SK-N-SH treated with all-trans-retinoic acid at 6 μM for 48 hours (cell line): ENCODE data around the gene TIPIN.

Experiments
- ATAC-seq: fragments of 200-7000 bp; cut with Tn5 transposase; 3 replicates; pipeline ENCODE4 v1.9.1; 2020; ENCODE audit warnings: mild to moderate bottlenecking, moderate library complexity
- BACH2 ChIP-seq: fragments of 250-450 bp; sonication (Bioruptor Pico); IDR thresholded peaks from 2 replicates; pipeline ENCODE4 v1.9.0; 2021; ENCODE audit warnings: mild to moderate bottlenecking, borderline replicate concordance
- CREB5 ChIP-seq: fragments of 250-450 bp; sonication (Bioruptor Pico); IDR thresholded peaks from 2 replicates; pipeline ENCODE4 v1.5.1; 2020; ENCODE audit warnings: low read depth, mild to moderate bottlenecking, moderate library complexity
- CSDC2 ChIP-seq: fragments of 250-450 bp; sonication (Bioruptor Pico); IDR thresholded peaks from 2 replicates; pipeline ENCODE4 v1.5.0; 2020; ENCODE audit warnings: mild to moderate bottlenecking, moderate library complexity
- ESRRG ChIP-seq: fragments of 250-450 bp; sonication (Bioruptor Pico); IDR thresholded peaks from 2 replicates; pipeline ENCODE4 v1.6.1; 2021; ENCODE audit warnings: mild to moderate bottlenecking
- GLIS3 ChIP-seq: fragments of 250-450 bp; sonication (Bioruptor Pico); IDR thresholded peaks from 2 replicates; pipeline ENCODE4 v1.5.0; 2020; ENCODE audit warnings: mild to moderate bottlenecking, moderate library complexity
- ISL1 ChIP-seq: fragments of 250-450 bp; sonication (Bioruptor Pico); IDR thresholded peaks from 2 replicates; pipeline ENCODE4 v2.1.2; 2022; ENCODE audit warnings: mild to moderate bottlenecking, moderate library complexity
- OSR1 ChIP-seq: fragments of 250-450 bp; sonication (Bioruptor Pico); IDR thresholded peaks from 2 replicates; pipeline ENCODE4 v1.8.0; 2022; ENCODE audit warnings: moderate library complexity, mild to moderate bottlenecking, inconsistent platforms
- PATZ1 ChIP-seq: fragments of 250-450 bp; sonication (Bioruptor Pico); IDR thresholded peaks from 2 replicates; pipeline ENCODE4 v1.8.0; 2020; ENCODE audit warnings: mild to moderate bottlenecking, moderate library complexity, borderline replicate concordance
- PPARA ChIP-seq: fragments of 250-450 bp; sonication (Bioruptor Pico); IDR thresholded peaks from 2 replicates; pipeline ENCODE4 v1.5.0; 2020; ENCODE audit warnings: mild to moderate bottlenecking, borderline replicate concordance
- RARB ChIP-seq: fragments of 250-450 bp; sonication (Bioruptor Pico); IDR thresholded peaks from 2 replicates; pipeline ENCODE4 v1.8.0; 2021; ENCODE audit warnings: mild to moderate bottlenecking, moderate library complexity
- SNAI2 ChIP-seq: fragments of 250-450 bp; sonication (Bioruptor Pico); IDR thresholded peaks from 2 replicates; pipeline ENCODE4 v1.5.0; 2020; ENCODE audit warnings: mild to moderate bottlenecking, moderate library complexity
- TCF4 ChIP-seq: fragments of 250-450 bp; sonication (Bioruptor Pico); IDR thresholded peaks from 2 replicates; pipeline ENCODE4 v1.8.0; 2021; ENCODE audit warnings: mild to moderate bottlenecking, moderate library complexity, borderline replicate concordance
- TOX ChIP-seq: fragments of 250-450 bp; sonication (Bioruptor Pico); IDR thresholded peaks from 2 replicates; pipeline ENCODE4 v1.8.0; 2021; ENCODE audit warnings: mild to moderate bottlenecking, moderate library complexity, borderline replicate concordance
- ZC3H10 ChIP-seq: fragments of 250-450 bp; sonication (Bioruptor Pico); IDR thresholded peaks from 2 replicates; pipeline ENCODE4 v1.5.1; 2021; ENCODE audit warnings: mild to moderate bottlenecking, moderate library complexity
- ZFP3 ChIP-seq: fragments of 250-450 bp; sonication (Bioruptor Pico); IDR thresholded peaks from 2 replicates; pipeline ENCODE4 v1.5.0; 2020; ENCODE audit warnings: mild to moderate bottlenecking, moderate library complexity
- ZFP30 ChIP-seq: fragments of 450-650 bp; formaldehyde crosslinking; IDR thresholded peaks from 2 replicates; pipeline ENCODE4 v1.5.0; 2022; ENCODE audit warnings: mild to moderate bottlenecking, moderate library complexity
- ZNF565 ChIP-seq: fragments of 450-650 bp; formaldehyde crosslinking; conservative IDR thresholded peaks from 2 replicates; pipeline ENCODE4 v1.5.0; 2020; ENCODE audit warnings: low read depth, mild to moderate bottlenecking, moderate library complexity
- ZNF70 ChIP-seq: fragments of 450-650 bp; formaldehyde crosslinking; IDR thresholded peaks from 2 replicates; pipeline ENCODE4 v1.5.0; 2020; ENCODE audit warnings: mild to moderate bottlenecking, moderate library complexity
- ZNF8 ChIP-seq: fragments of 450-650 bp; formaldehyde crosslinking; IDR thresholded peaks from 2 replicates; pipeline ENCODE4 v1.5.0; 2020; ENCODE audit warnings: mild to moderate bottlenecking, moderate library complexity
- TF ChIP-seq, protein P1 (sequence below): fragments of 250-450 bp; sonication (Bioruptor Pico); IDR thresholded peaks from 2 replicates; pipeline ENCODE4 v1.5.0; 2020; ENCODE audit warnings: mild to moderate bottlenecking, moderate library complexity
- TF ChIP-seq, protein P2 (sequence below): fragments of 250-450 bp; sonication (Bioruptor Pico); IDR thresholded peaks from 2 replicates; pipeline ENCODE4 v1.8.0; 2021; ENCODE audit warnings: low read depth, mild to moderate bottlenecking, moderate library complexity, borderline replicate concordance
- TF ChIP-seq, protein P3 (sequence below): fragments of 250-450 bp; sonication (Bioruptor Pico); IDR thresholded peaks from 2 replicates; pipeline ENCODE4 v1.5.1; 2021; ENCODE audit warnings: mild to moderate bottlenecking, moderate library complexity

The TIPIN gene

GRCh38 chr15:66356359-66357236 is at the start of gene TIPIN:
Gene TIPIN (minus strand): TSS chr15:66356685. CDS start chr15:66352947, 3,738 bp downstream.
- peak; percentile 98 for ATAC-seq
- TF ChIP-seq ZNF565 = no peak
- TF ChIP-seq ZFP30 (CRISPR knock-in tag) = no peak
- TF ChIP-seq ZFP3 (CRISPR knock-in tag) = 0 out of 2 replicates have a peak, but pooled peaks have one; percentile 7
- TF ChIP-seq TOX (CRISPR knock-in tag) = no peak
- TF ChIP-seq, protein P1, sequence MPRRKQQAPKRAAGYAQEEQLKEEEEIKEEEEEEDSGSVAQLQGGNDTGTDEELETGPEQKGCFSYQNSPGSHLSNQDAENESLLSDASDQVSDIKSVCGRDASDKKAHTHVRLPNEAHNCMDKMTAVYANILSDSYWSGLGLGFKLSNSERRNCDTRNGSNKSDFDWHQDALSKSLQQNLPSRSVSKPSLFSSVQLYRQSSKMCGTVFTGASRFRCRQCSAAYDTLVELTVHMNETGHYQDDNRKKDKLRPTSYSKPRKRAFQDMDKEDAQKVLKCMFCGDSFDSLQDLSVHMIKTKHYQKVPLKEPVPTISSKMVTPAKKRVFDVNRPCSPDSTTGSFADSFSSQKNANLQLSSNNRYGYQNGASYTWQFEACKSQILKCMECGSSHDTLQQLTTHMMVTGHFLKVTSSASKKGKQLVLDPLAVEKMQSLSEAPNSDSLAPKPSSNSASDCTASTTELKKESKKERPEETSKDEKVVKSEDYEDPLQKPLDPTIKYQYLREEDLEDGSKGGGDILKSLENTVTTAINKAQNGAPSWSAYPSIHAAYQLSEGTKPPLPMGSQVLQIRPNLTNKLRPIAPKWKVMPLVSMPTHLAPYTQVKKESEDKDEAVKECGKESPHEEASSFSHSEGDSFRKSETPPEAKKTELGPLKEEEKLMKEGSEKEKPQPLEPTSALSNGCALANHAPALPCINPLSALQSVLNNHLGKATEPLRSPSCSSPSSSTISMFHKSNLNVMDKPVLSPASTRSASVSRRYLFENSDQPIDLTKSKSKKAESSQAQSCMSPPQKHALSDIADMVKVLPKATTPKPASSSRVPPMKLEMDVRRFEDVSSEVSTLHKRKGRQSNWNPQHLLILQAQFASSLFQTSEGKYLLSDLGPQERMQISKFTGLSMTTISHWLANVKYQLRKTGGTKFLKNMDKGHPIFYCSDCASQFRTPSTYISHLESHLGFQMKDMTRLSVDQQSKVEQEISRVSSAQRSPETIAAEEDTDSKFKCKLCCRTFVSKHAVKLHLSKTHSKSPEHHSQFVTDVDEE (CRISPR knock-in tag) = peak; percentile 17; the same call in 1 of the 2 replicates

DNA sequence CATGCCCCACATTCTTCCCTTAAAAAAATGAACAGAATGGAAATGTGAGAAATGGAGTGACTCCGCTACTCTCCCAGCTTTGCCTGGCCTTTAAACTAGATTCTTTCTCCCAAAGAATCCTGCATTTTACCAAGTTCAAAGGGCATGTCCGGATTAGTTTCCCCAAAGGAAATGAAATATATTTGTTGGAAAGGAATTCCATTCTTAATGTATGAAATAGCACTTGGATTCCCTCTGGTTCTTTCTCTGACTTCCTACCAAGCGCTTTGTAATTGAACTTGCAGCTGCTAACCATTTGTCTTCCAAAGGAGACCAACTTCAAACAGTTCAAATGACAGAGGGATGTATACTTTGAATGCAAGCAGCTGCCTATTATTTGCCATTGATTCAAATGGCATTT is 49.1 kb upstream of the TIPIN start:
- ATAC-seq = no peak
- TF ChIP-seq ISL1 (CRISPR knock-in tag) (no peak), ZNF8 (CRISPR knock-in tag) (no peak), GLIS3 (CRISPR knock-in tag) (no peak), ZFP3 (CRISPR knock-in tag) (no peak)

- no peak for ATAC-seq
- no peak for TF ChIP-seq RARB
- no peak for TF ChIP-seq OSR1 (CRISPR knock-in tag)
- TF ChIP-seq CSDC2 = no peak
- TF ChIP-seq TOX (CRISPR knock-in tag) = no peak
- TF ChIP-seq BACH2 (CRISPR knock-in tag) = no peak
- TF ChIP-seq ZC3H10 (CRISPR knock-in tag) = no peak
- TF ChIP-seq, protein P2, sequence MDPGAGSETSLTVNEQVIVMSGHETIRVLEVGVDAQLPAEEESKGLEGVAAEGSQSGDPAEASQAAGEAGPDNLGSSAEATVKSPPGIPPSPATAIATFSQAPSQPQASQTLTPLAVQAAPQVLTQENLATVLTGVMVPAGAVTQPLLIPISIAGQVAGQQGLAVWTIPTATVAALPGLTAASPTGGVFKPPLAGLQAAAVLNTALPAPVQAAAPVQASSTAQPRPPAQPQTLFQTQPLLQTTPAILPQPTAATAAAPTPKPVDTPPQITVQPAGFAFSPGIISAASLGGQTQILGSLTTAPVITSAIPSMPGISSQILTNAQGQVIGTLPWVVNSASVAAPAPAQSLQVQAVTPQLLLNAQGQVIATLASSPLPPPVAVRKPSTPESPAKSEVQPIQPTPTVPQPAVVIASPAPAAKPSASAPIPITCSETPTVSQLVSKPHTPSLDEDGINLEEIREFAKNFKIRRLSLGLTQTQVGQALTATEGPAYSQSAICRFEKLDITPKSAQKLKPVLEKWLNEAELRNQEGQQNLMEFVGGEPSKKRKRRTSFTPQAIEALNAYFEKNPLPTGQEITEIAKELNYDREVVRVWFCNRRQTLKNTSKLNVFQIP (CRISPR knock-in tag) = no peak
- TF ChIP-seq PPARA (CRISPR knock-in tag) = no peak
- TF ChIP-seq, protein P1 (CRISPR knock-in tag) = no peak
- TF ChIP-seq ZNF70 (CRISPR knock-in tag) = no peak
- TF ChIP-seq GLIS3 (CRISPR knock-in tag) = no peak
- TF ChIP-seq ZNF8 (CRISPR knock-in tag) = no peak
- TF ChIP-seq SNAI2 (CRISPR knock-in tag) = no peak
- TF ChIP-seq ESRRG (CRISPR knock-in tag) = no peak
- no peak for TF ChIP-seq PATZ1 (CRISPR knock-in tag)
- no peak for TF ChIP-seq TCF4 (CRISPR knock-in tag)
- TF ChIP-seq, protein P3, sequence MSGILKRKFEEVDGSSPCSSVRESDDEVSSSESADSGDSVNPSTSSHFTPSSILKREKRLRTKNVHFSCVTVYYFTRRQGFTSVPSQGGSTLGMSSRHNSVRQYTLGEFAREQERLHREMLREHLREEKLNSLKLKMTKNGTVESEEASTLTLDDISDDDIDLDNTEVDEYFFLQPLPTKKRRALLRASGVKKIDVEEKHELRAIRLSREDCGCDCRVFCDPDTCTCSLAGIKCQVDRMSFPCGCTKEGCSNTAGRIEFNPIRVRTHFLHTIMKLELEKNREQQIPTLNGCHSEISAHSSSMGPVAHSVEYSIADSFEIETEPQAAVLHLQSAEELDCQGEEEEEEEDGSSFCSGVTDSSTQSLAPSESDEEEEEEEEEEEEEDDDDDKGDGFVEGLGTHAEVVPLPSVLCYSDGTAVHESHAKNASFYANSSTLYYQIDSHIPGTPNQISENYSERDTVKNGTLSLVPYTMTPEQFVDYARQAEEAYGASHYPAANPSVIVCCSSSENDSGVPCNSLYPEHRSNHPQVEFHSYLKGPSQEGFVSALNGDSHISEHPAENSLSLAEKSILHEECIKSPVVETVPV = no peak
- no peak for TF ChIP-seq CREB5 (CRISPR knock-in tag)
- no peak for TF ChIP-seq ZFP3 (CRISPR knock-in tag)
- TF ChIP-seq ZFP30 (CRISPR knock-in tag) = no peak
Measured at GRCh38 chr15:66405007-66405406, 48.5 kb upstream of the TIPIN start.
